Putamen (tissue), 1 donor: Measurements from ENCODE around the gene CREB3L4.
A peak's percentile ranks its signal among the peaks of the same experiment; 100 is the strongest.

Experiments used
- DNase-seq: peaks from one replicate; pipeline ENCODE4 v3.0.0-alpha.2; 2016; ENCODE audit warnings: low spot score

The CREB3L4 gene, protein sequence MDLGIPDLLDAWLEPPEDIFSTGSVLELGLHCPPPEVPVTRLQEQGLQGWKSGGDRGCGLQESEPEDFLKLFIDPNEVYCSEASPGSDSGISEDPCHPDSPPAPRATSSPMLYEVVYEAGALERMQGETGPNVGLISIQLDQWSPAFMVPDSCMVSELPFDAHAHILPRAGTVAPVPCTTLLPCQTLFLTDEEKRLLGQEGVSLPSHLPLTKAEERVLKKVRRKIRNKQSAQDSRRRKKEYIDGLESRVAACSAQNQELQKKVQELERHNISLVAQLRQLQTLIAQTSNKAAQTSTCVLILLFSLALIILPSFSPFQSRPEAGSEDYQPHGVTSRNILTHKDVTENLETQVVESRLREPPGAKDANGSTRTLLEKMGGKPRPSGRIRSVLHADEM

DNA sequence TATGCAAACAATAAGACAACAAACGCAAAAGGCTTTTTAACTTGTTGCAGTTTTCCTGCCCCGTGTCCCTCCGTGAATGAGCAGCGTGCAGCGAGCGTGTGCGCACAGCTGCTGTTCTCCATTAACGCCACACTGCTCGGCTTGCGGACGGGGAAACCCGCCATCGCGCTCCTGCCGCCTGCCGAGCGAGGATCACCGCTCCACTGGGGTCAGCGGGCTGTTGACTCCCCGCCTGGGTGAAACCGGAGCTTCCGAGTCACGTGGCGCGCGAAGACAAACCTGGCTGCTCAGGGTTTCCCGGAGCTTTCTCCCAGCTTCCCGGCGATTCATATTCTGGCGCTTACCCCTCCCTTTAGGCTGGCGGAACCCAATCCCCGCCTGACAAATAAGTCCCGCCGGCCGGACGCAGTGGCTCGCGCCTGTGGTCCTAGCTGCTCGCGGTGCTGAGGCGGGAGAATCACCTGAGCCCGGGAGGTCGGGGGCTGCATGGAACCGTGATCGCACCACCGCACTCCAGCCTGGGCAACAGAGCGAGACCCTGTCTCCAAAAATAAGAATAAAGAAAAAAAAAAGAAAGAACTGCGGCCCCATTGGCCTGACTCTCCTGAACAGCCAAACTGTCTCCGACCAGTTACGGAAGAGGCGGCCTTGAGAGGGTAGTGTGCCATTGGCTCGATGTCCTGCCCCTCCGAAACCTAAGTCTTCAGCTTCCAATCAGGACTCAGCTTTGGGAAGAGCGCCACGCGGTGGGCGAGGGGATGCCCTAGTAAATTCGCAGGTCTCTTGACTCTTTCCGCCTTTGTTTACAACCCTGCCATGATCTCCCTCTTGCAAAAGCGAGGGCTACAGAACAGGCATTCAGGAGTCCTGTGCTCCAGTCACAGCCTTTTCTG lies at the start of gene CREB3L4:
Gene CREB3L4, plus strand, starts transcription at position 796 of the 893 bp plus-strand sequence. CDS start 624 bp downstream, outside the sequence.
- DNase-seq = peak; percentile 98

DNA sequence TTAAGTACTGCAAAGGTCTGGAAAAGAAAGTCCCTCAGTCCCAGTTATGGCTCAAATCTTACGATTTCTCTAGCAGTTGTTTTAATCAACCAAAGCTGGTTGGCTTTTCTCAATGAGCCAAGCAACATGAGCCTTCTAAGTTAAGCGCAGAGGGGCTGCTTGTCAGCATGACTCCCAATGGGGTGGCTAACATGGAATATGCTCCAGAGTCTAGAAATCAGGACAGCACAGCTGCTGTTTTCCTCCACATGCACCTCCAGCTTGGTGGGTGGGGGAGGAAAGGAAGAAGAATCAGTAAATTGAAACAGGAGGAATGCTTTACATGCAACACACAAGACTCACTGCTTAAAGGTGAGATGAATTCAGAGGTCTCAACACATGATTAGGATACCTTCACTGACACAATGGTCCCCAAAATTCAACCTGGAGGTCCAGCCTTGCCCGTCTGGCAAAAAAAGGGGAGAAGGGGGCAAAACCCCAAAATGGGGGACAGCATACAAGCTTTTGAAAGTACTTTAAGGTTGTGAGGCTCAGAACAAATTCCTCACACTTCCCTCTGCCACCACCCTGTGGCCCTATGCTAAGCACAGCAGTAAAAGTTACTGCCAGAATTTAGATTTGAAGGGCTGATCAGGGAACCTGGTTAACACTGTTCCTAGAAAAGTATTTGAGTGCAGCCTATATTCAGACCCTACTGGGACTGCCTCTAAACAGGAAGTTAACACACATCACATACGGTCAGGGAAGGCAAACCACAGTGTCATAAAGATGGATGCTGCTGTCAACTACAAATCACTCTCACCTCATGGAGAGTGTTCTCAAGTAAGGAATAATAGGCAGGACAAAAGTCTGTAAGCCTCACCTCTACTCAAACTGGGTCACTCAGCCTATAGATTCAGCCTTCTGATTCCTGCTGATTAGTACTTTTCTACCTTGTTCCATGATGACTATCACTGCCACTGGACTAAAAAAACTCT lies 47.5 kb upstream of the CREB3L4 start:
- DNase-seq = no peak

DNA sequence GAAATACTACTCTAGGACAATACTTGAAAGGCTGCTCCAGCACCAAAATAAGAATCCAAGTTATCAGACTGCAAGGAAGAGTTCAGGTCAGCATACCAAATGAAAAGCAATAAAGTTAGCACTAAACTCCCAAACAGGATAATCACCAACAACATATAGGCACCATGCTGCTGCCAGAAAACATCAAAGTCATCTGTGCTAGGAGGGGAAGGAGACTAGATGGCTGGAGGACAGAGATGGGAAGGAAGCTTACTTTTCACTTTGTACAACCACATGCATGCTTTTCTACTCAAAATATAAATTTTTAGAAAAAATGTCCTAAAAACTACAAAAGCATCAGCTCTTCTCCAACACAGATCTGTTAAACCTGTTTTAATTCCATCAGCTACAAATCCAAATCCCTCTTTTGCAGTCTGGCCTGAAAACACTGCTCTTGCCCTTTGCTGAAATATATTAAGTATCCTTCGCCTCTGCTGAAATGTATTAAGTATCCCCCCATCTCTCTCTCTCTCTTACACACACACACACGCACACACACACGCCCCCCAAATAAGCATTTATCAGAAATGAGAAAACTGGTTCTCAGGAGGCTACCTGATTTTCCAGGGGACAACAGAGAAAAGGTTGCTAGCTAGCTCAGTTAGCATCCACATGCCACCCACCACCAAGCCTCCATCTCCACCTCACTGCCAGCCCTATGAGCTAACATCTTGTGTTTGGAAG lies 46.5 kb upstream of the CREB3L4 start:
- DNase-seq = no peak

DNA sequence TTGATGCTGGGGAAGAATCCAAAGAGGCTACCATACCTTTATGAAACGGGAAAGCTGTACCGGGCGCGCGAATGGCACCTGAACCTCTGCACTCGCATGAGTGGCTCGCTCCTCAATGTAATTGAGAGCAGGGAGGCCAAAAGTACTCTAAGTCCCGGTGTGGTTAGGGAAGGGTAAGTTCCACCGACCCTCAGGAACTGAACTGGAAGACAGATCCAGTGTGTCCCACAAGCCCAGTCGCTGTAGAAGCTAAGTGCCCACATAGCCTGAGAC lies 46.0 kb upstream of the CREB3L4 start:
- no peak for DNase-seq

DNA sequence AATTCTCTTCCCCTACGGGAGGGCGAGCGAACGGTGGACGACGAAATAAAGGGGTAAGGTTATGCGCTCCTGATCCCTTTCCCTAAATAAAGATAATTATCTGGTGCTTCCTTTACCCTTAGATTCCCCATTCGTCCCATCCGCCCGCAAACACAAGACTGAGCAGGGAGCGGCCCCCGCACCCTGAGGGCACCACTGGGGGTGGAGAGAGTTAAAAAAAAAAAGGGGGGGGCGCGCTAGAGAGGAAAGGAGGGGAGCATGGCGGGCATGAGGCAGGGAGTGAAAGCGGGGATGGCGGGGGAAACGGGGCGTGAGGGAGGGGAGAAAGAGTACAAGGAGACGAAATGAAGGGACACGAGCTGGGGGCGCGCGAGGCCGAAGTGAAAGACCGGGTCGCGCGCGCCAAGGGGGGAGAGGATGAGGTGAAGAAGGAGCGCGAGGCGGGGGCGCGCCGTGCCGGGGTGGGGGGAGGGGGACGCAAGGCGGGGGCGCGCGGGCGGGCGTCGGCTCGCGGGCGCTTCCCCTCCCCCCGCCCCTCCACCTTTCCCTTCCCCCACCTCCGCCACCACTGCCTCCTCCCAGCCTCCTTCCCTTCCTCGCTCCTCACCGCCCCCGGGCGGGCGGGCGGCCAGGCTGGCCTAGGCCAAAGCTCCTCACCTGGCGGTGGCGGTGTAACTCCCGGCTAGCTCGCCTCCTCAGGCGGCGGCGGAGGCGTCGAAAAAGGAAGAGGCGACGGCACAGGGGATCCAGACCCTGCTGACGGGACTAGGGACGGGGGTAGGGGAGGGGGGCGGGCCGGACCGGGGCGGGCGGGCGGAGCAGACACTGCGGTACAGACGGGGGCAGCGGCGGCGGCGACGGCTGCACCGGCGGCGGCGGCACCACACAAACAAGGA lies 45.4 kb upstream of the CREB3L4 start:
- peak; percentile 37 for DNase-seq

DNA sequence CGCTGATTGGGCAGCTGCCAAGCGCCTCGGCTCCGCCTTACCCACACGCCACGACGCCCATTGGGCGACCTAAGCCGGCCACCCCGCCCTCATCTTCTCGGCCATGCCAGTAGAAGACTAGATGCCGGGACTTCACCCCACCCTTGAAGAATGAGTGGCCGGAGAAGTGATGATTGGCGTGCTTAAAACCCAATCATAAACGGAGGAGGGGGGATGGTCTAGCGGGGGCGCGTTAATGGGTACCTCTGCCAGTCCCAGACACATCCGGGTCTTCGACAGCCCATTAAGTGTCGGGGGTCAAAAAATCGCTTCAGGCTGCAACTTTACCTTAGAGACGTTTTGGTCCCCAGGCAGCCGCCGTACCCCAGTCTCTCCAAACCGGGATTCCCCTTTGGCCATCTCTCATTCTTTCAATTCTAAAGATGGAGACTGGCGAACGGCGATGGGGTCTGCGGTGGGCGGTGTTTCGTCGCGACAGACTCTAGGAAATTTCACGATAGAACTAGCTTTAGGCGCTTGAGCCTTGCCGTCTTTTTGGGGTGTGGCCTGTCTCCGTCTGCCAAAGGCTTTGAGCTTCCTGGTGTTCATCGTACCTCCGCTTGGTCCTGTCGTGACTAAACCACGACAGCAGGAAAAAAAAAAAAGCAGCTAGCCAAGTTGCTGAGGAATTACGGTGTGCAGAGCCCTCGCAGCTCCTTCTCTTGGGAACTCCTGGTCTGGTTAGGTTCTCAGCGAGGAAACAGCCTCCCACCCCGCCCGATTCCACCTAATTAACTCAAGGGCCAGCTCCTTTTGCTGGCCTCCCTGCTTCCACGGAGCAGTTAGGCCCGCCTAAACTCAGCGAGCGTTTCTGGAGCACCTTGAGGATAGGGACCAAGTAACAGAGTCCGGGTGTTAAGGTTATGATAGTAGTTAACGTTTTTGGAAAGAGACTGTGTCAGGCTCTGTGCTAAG lies 44.5 kb upstream of the CREB3L4 start, which contains the start of gene GATAD2B:
Gene GATAD2B, minus strand, starts transcription at position 1 of the 954 bp plus-strand sequence. CDS start 94,625 bp downstream, outside the sequence.
- DNase-seq = peak; percentile 100

DNA sequence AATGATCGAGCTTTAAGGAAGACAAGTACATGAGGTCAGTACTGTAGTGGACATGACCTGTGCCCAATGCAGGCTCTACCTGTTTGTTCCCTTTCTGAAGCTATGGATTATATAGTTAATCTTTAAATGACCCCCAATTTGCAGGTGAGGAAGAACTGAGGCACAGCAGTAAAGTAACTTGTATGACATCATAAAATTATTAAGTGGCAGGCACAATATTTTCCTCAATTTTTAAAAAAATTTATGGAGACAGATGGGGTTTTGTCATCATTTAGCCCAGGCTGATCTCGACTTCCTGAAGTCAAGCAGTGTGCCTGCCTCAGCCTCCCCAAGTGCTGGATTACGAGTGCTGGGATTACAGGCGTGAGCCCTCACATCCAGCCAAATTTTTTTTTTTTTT lies 41.3 kb upstream of the CREB3L4 start:
- no peak for DNase-seq

DNA sequence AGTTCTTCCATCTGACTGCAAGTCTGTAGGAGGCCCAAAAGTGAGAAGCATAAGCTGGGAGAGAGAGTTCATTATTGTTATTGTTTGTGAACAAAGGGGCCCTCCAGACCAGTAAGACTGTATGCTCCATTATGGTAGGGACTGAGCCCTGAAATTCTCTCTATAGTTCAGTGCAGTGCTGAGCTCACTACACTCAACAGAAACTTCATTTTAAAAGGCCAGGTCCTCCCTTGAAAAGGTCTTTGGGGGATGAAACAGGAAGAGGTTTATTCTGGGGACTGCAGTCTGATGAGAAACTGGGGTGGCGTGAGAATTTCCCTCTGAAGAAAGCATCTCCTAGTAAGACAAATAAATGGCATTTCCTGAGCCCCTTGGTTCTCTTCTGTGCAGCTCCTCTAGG lies 39.5 kb upstream of the CREB3L4 start:
- DNase-seq = no peak

DNA sequence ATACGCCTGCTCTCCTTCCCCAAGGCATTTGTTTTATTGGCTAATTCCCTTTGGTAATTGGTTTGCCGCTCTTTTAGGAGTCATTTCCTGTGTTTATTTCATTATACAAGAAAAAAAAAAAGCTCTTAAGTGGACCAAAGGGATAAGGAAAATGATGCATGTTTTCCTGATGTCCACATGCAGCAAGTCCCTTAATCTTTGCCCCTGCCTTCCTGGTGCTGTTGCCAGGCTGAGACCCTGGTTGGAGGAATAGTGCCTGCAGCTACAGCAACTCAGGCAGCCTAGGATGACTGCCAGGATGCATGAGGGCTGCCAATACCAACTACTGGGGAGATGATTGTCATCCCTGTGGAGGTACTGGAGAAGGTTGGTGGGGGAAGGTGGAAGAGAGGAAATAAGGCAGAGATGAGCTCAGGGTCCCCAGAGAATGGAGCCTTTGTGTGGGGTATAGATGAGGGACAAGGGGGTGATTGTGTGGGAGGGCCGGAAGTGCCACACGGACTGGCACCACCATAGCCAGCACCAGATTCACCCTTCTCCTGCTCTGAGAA lies 38.8 kb upstream of the CREB3L4 start:
- DNase-seq = peak; percentile 93

DNA sequence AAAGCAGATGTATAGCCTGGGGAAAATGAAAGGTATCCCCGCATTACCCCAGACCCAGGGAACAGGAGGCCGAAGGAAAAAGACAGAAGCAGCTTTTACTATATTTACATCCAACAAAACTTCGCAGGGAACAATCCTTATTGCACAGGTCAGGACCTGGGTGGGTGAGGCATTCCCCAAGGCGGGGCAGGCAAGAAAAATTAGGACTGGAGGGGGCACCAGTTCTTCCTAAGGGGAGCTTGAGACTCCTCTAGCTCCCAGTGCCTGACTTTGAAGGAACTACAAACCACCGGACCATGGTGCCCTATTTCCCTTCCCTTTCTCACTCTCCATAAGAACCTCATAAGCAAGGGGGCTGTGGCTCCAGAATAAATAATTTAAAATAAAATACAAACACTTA lies 38.3 kb upstream of the CREB3L4 start:
- no peak for DNase-seq

DNA sequence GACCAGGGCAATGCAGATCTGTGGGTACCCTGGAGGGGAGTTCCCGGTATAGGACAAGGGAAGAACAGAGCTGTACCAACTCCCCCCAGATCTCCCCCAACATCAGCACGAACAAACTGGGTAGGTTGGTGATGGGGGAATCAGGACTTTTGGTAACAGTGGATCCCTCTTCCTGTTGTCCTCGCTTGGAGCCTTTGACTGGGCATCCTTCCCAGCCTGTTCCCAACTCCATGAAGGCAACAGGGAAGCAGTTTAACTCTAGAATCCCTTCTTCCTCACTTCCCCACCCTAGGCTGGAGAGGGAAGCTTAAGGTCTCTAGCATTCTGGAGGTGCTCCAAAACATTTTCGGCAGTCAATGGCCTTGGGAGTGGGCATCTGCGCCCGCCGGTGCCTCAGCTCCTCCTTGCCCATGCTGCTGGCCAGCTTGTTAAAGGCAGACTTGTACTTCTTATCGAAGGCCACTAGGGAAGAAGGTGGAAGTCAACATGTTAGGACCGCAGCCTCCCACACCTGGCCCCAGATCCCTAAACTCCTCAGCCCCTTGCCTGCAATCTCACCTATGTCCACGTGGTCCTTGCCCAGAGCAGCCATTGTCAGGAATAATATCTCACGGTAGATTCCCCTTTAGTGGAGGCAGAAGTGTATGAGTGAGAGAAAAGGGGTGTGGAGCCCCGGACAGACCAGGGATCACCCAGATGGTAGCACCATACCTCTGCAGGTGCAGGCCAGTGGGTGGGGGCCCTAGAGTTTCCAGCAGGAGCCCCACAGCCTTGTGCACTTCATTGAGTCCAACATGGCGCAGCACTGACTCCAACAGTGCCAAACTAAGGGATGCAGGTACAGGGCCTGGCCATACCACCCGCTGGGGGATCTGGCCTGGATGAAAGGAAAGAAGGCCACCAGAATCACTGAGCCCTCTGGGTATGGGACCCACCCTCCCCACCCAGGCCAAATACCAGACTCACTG lies 37.4 kb upstream of the CREB3L4 start:
- no peak for DNase-seq

DNA sequence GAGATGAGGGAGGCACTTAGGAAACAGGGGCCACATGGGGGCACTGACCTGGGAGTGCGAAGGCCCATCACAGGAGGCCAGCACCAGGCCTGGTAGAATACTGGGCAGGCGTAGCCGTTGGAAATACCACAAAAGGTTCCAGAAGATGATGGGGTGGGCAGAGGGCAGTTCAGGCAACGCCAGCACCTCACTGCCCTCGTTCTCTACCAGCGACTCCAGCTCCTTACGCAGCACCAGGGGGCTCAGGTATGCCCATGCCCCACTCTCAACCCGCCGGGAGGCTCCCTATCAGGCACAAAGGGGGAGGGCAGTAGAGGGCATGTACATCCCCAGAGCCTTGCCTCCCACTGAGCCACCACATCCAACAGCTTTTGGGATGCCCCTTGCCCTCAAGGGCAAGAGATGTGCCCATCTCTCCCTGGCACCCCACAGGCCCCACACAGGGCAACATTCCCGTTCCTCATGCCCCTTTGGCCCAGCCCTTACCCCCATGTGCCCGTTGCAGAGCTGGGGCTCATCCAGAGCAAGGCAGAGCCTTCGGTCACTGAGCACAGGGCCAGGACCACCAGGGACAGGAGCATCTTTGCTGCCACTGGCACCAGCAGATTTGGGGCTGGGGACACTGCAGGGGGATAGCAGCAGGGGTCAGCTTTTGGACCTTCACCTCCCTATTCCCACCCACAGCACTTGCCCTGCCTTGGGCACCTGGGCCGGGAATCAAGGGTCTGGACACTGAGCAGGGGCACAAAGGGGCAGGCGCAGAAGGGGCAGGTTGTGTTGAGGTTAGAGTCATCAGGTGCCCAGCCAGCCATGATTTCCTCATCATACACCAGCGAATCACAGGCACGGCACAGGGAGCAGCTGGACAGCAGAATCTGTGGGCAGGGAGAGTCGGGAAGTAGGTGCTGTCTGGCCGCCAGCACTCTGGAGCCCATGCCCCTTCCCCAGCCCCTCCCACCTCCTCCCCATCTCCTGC lies 35.3 kb upstream of the CREB3L4 start:
- no peak for DNase-seq

DNA sequence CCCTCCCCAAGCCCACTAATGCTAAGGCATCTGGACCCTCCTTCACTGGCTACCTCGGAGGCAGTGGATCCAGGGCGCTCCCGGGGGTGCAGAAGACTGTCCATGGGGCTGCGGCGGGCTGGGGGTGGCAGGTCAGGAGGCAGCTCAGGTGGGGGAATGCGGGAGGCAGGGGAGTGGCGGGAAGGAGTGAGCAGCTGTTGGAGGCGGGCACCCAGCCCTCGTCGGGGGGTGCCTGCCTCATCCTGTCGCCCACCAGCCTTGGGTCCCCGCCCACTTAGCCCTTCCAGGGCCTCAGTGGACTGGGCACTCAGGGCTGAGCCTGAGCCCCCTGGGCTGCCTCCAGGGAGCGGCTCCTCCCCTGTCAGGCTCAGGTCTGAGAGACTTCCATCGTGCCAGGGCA lies 34.3 kb upstream of the CREB3L4 start:
- DNase-seq = no peak

DNA sequence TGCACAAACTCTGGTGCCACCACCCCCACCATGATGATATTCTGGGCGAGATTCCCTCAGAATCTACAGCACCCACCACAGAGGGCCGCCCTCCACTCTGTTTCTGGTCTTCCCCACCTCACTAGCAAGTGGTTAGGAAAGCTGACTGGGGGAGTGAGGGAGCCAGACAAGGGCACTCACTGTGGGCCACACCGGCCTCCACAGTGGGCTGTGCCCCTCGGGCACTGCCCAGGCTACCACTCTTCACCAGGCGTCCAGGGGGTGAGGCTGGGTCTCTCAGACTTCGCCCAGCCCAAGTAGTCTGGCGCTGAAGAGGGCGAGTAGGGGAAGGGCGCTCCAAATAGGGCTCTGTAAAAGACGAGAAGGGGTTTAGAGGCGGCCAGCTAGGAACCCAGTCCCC lies 33.7 kb upstream of the CREB3L4 start:
- no peak for DNase-seq

DNA sequence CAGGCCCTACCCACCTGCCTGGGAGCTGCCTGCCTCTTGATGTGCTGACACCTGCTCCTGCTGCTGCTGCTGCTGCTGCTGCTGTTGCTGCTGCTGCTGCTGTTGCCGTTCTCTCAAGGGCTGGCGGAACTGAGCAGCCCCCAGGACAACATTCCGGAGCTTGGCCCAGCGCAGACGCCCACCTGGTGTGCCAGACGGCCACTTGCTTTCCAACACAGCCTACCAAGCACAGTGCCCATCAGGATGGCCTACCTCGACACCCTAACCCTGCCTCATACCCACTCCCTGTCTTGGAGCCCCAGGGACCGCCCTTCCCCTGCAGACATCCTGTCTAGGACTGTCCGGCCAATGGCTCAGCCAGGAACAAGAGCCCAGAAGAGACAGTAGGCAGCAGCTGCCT lies 33.0 kb upstream of the CREB3L4 start:
- no peak for DNase-seq
